ENCODE measurements around the gene ALDH4A1. TPM values are rescaled to one million over a fixed set of nuclear protein-coding genes. Genes with fewer than 3 reads are reported as not detected.
"Not testable (repeated sequence)": the region's sequence is repeated elsewhere in the genome, so short reads cannot be mapped to it uniquely, and the experiment has no call there.

The ALDH4A1 gene
- total RNA-seq, 2 experiments from 2014 or later, result 4.3 to 5.9 TPM

DNA sequence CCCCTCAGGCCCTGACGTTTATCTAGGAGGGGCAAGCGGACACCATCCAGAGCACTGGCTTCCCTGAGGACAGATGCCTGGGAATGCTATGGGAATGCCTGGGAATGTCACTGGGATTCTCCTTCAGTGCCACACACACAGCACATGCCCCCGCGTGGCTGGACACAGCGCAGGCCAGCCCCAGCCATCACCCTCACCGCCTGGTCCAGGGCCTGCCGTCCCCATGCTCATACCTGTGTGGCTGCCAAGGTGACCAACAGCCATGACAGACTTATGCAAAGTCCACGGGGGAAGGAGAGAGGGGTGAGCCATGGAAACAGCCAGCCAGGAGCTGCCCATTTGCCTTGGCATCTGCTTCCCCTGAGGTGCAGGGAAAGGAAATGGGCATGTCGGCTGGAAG, 37.2 kb downstream of the ALDH4A1 start:
- H3K9me3 Mint-ChIP-seq, result no peaks in the 10 kb centered on the region
- H3K4me1 Mint-ChIP-seq, result no peaks in the 10 kb centered on the region
- ChIA-PET POLR2A (no interaction called here), CTCF (no interaction called here)
- DNase-seq, result no peak
- no peaks in the 10 kb centered on the region for H3K36me3 Mint-ChIP-seq (ENCODE audit: low read depth)
- no peak overlapping the region for H3K27ac Mint-ChIP-seq
- H3K4me3 Mint-ChIP-seq, result no peak overlapping the region
- peaks cover 3% of the 10 kb centered on the region for H3K27me3 Mint-ChIP-seq

GRCh38 chr1:18861590-18861989, 40.8 kb downstream of the ALDH4A1 start:
- ChIA-PET CTCF (interaction anchor here (1.2 kb wide), 1 partner anchor 13 kb away, joined by 3 read pairs; no protein-coding TSS in a partner anchor), POLR2A (no interaction called here)
- H3K36me3 Mint-ChIP-seq (ENCODE audit: low read depth), result no peaks in the 10 kb centered on the region
- H3K27ac Mint-ChIP-seq, result no peak overlapping the region
- no peaks in the 10 kb centered on the region for H3K4me1 Mint-ChIP-seq
- H3K4me3 Mint-ChIP-seq, result no peak overlapping the region
- DNase-seq, result no peak
- H3K27me3 Mint-ChIP-seq, result peaks cover 3% of the 10 kb centered on the region
- H3K9me3 Mint-ChIP-seq, result no peaks in the 10 kb centered on the region

GRCh38 chr1:18861082-18861481, 41.3 kb downstream of the ALDH4A1 start:
- Mint-ChIP-seq H3K36me3 (ENCODE audit: low read depth) (no peaks in the 10 kb centered on the region), H3K27me3 (peaks cover 3% of the 10 kb centered on the region), H3K4me3 (no peak overlapping the region), H3K27ac (no peak overlapping the region), H3K9me3 (no peaks in the 10 kb centered on the region), H3K4me1 (no peaks in the 10 kb centered on the region)
- DNase-seq, result no peak
- ChIA-PET CTCF (interaction anchor here (1.2 kb wide), 1 partner anchor 13 kb away, joined by 3 read pairs; no protein-coding TSS in a partner anchor), POLR2A (no interaction called here)

- no peaks in the 10 kb centered on the region for H3K27me3 Mint-ChIP-seq
- no peaks in the 10 kb centered on the region for H3K36me3 Mint-ChIP-seq (ENCODE audit: low read depth)
- CTCF ChIA-PET, result no interaction called here
- POLR2A ChIA-PET, result no interaction called here
- no peak within 1 kb of the TSS for H3K4me3 Mint-ChIP-seq
- H3K27ac Mint-ChIP-seq, result no peak within 1 kb of the TSS
- H3K4me1 Mint-ChIP-seq, result no peaks in the 10 kb centered on the region
- DNase-seq, result no peak
- H3K9me3 Mint-ChIP-seq, result no peaks in the 10 kb centered on the region
Observed at GRCh38 chr1:18859560-18859959, 42.8 kb downstream of the ALDH4A1 start, which contains the start of gene TAS1R2. Gene TAS1R2 (minus strand): TSS chr1:18859660. CDS start chr1:18859660, 0 bp downstream.

- Mint-ChIP-seq H3K36me3 (ENCODE audit: low read depth) (no peaks in the 10 kb centered on the region), H3K4me3 (no peak overlapping the region), H3K27me3 (no peaks in the 10 kb centered on the region), H3K9me3 (no peaks in the 10 kb centered on the region), H3K4me1 (no peaks in the 10 kb centered on the region), H3K27ac (no peak overlapping the region)
- POLR2A ChIA-PET, result no interaction called here
- CTCF ChIA-PET, result no interaction called here
- DNase-seq, result no peak
Observed at GRCh38 chr1:18858070-18858688, 44.2 kb downstream of the ALDH4A1 start.

DNA sequence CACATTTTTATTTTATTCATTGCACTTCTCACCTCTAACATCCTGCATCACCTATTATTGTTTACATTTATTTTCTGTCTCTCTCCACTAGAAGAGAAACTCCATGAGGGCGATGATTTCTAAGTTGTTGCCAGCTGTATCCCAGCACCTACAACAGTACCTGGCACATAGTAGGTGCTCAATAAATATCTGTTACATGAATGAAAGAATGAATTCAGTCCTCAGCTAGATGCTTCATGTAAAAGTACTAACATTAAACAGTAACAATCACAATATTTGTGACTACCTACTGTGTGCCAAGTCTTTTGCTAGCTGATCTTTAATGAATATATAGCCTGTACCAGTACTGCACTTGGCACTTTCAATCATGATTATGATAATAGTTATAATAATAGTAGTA, 45.9 kb downstream of the ALDH4A1 start:
- H3K27ac Mint-ChIP-seq, result no peak overlapping the region
- no peaks in the 10 kb centered on the region for H3K9me3 Mint-ChIP-seq

DNA sequence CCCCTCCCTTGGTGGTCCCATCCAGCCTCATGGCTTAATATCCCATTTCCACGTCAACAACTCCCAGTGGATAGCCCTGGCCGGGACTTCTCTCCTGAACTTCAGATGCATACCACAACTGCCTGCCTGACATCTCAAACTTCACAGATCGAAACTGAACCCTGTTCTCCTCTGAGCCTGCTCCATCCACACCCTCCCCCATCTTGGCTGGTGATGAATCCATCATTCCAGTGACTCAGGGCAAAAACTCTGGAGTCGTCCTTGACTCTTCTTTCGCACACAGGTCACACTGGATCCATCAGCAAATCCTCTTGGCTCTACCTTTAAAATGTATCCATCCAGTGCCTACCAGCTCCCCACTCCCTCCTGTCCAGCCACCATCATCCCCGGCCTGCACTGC, 46.8 kb downstream of the ALDH4A1 start:
- H3K4me3 Mint-ChIP-seq, result no peak overlapping the region
- ChIA-PET POLR2A (no interaction called here), CTCF (no interaction called here)
- H3K4me1 Mint-ChIP-seq, result no peaks in the 10 kb centered on the region
- no peak for DNase-seq
- H3K27me3 Mint-ChIP-seq, result no peaks in the 10 kb centered on the region
- H3K27ac Mint-ChIP-seq, result no peak overlapping the region
- no peaks in the 10 kb centered on the region for H3K9me3 Mint-ChIP-seq
- no peaks in the 10 kb centered on the region for H3K36me3 Mint-ChIP-seq (ENCODE audit: low read depth)

More for the DNA sequence above, 45.9 kb downstream of the ALDH4A1 start:
- Mint-ChIP-seq H3K4me3 (no peak overlapping the region), H3K27me3 (no peaks in the 10 kb centered on the region), H3K36me3 (ENCODE audit: low read depth) (no peaks in the 10 kb centered on the region), H3K4me1 (no peaks in the 10 kb centered on the region)
- ChIA-PET CTCF (no interaction called here), POLR2A (no interaction called here)
- no peak for DNase-seq

DNA sequence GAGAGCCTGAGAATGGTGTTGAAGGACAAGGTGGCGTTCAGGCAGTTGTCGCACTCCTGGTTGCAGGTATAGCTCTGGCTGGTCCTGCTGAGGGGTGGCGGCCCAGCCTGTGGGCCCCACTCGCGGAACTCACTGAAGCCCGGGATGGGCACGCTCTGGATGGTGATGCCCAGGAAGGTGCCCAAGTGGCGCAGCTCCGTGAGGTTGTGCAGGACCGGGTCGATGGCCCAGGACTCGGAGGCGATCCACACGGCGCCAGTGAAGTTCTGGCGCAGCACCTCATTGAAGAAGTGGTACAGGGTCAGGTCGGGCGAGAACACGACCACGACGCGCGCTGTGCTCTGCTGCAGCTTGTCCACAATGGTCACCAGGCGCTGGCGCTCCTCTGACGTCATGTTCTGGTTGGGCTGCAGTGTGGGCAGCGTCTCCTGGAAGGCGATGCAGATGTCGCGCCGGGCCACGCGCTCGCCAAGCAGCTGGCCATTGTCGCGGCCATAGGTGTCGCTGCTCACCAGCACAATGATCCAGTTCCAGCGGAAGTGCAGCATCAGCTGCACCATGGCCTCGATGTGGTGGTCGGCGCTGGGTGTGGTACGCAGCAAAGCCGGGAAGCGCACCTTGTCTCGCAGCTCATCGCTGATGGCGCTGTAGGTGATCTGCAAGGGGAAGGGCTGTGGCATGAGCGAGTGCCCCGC, 47.9 kb downstream of the ALDH4A1 start:
- H3K27ac Mint-ChIP-seq, result no peak overlapping the region
- no peaks in the 10 kb centered on the region for H3K27me3 Mint-ChIP-seq
- no peaks in the 10 kb centered on the region for H3K36me3 Mint-ChIP-seq (ENCODE audit: low read depth)
- no peaks in the 10 kb centered on the region for H3K9me3 Mint-ChIP-seq
- CTCF ChIA-PET, result no interaction called here
- POLR2A ChIA-PET, result no interaction called here
- no peaks in the 10 kb centered on the region for H3K4me1 Mint-ChIP-seq
- no peak overlapping the region for H3K4me3 Mint-ChIP-seq
- DNase-seq, result no peak

- Mint-ChIP-seq H3K27me3 (no peaks in the 10 kb centered on the region), H3K9me3 (no peaks in the 10 kb centered on the region), H3K4me1 (no peaks in the 10 kb centered on the region), H3K27ac (no peak overlapping the region), H3K4me3 (no peak overlapping the region), H3K36me3 (ENCODE audit: low read depth) (no peaks in the 10 kb centered on the region)
- no peak for DNase-seq
- ChIA-PET POLR2A (no interaction called here), CTCF (no interaction called here)
Observed at GRCh38 chr1:18852501-18852900, 49.9 kb downstream of the ALDH4A1 start.

GRCh38 chr1:18849261-18849711, 53.1 kb downstream of the ALDH4A1 start:
- ChIA-PET CTCF (no interaction called here), POLR2A (no interaction called here)
- no peak overlapping the region for H3K4me3 Mint-ChIP-seq
- no peak overlapping the region for H3K27ac Mint-ChIP-seq
- no peak for DNase-seq
- H3K36me3 Mint-ChIP-seq (ENCODE audit: low read depth), result no peaks in the 10 kb centered on the region
- H3K4me1 Mint-ChIP-seq, result no peaks in the 10 kb centered on the region
- H3K27me3 Mint-ChIP-seq, result peaks cover 2% of the 10 kb centered on the region
- H3K9me3 Mint-ChIP-seq, result no peaks in the 10 kb centered on the region

DNA sequence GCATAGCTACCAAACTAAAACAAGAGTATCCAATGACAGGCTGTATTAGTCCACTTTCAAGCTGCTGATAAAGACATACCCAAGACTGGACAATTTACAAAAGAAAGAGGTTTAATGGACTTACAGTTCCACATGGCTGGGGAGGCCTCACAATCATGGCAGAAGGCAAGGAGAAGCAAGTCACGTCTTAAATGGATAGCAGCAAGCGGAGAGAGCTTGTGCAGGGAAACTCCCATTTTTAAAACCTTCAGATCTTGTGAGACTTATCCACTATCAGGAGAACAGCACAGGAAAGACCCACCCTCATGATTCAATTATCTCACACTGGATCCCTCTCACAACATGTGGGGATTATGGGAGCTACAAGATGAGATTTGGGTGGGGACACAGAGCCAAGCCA, 54.6 kb downstream of the ALDH4A1 start:
- H3K27ac Mint-ChIP-seq; H3K9me3 Mint-ChIP-seq; H3K4me1 Mint-ChIP-seq; DNase-seq; CTCF ChIA-PET; H3K4me3 Mint-ChIP-seq; H3K36me3 Mint-ChIP-seq (ENCODE audit: low read depth); POLR2A ChIA-PET; H3K27me3 Mint-ChIP-seq: not testable (repeated sequence)

GRCh38 chr1:18840145-18840544, 62.2 kb downstream of the ALDH4A1 start:
- Mint-ChIP-seq H3K9me3 (no peaks in the 10 kb centered on the region), H3K36me3 (ENCODE audit: low read depth) (no peaks in the 10 kb centered on the region), H3K27ac (no peak overlapping the region), H3K27me3 (peaks cover 9% of the 10 kb centered on the region), H3K4me1 (no peaks in the 10 kb centered on the region), H3K4me3 (no peak overlapping the region)
- ChIA-PET POLR2A (no interaction called here), CTCF (no interaction called here)
- DNase-seq, result no peak

GRCh38 chr1:18836654-18837053, 65.7 kb downstream of the ALDH4A1 start:
- Mint-ChIP-seq H3K36me3 (ENCODE audit: low read depth) (no peaks in the 10 kb centered on the region), H3K4me3 (no peak overlapping the region), H3K27ac (no peak overlapping the region), H3K27me3 (no peaks in the 10 kb centered on the region), H3K4me1 (no peaks in the 10 kb centered on the region), H3K9me3 (no peaks in the 10 kb centered on the region)
- no peak for DNase-seq
- CTCF ChIA-PET, result no interaction called here
- POLR2A ChIA-PET, result no interaction called here

DNA sequence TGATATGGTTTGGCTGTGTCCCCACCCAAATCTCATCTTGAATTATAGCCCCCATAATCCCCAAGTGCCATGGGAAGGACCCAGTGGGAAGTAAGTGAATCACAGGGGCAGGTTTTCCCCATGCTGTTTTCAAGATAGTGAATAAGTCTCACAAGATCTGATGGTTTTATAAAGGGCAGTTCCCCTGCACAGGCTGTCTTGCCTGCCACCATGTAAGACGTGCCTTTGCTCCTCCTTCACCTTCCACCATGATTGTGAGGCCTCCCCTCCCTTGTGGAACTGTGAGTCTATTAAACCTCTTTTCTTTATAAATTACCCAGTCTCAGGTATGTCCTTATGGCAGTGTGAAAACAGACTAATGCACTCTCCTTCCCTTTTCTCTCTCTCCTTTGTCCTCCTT, 70.0 kb downstream of the ALDH4A1 start:
- DNase-seq; POLR2A ChIA-PET; H3K9me3 Mint-ChIP-seq; H3K27ac Mint-ChIP-seq; H3K4me1 Mint-ChIP-seq; H3K36me3 Mint-ChIP-seq (ENCODE audit: low read depth); CTCF ChIA-PET; H3K27me3 Mint-ChIP-seq; H3K4me3 Mint-ChIP-seq: not testable (repeated sequence)

All from activated CD4-positive, alpha-beta T cell treated with anti-CD3 and anti-CD28 coated beads, Interleukin-2, amount 10 ng/mL, durations not matched to agents 7 days and 5 days (primary cell).